Right lobe of liver (tissue), 6 donors: ENCODE measurements around the gene SLC24A3. TPM values are rescaled to one million over a fixed set of nuclear protein-coding genes. Genes with fewer than 3 reads are reported as not detected.

ENCODE experiments used
- ATAC-seq, 4 donors: fragments of 200-7000 bp; cut with Tn5 transposase; one replicate each; pipeline ENCODE4 v1.9.1; 2020; ENCODE audit warnings: mild to moderate bottlenecking in 4 of 4, moderate library complexity in 4 of 4
- DNase-seq, 3 donors: peaks; one replicate each; pipeline ENCODE4 v3.0.0-alpha.2; 2020
- H3K27ac ChIP-seq, 3 donors: fragments of 200-600 bp; one replicate each; pipeline ENCODE4 v1.8.0; 2022
- H3K27me3 ChIP-seq, 2 donors: fragments of 200-600 bp; one replicate each; pipeline ENCODE4 v1.8.0; 2022
- H3K36me3 ChIP-seq, 4 donors: fragments of 200-600 bp; sonication (generic) in 1 of 4; one replicate each; pipeline versions ENCODE4 v1.5.1 to v1.8.0; 2017 to 2022; ENCODE audit warnings: control low read depth in 1 of 4
- H3K4me1 ChIP-seq, 4 donors: fragments of 200-600 bp; sonication (generic) in 1 of 4; one replicate each; pipeline versions ENCODE4 v1.5.1 to v1.8.0; 2017 to 2022; ENCODE audit warnings: control low read depth in 1 of 4
- H3K4me3 ChIP-seq, 3 donors: fragments of 200-600 bp; one replicate each; pipeline ENCODE4 v1.8.0; 2022
- H3K9me3 ChIP-seq, 4 donors: fragments of 200-600 bp; sonication (generic) in 1 of 4; one replicate each; pipeline versions ENCODE4 v1.5.1 to v1.8.0; 2017 to 2022; ENCODE audit warnings: control low read depth in 1 of 4
- POLR2A ChIP-seq: fragments of 450-650 bp; IDR thresholded peaks from one replicate; pipeline ENCODE4 v1.6.1; 2017; ENCODE audit warnings: antibody characterized with exemption, mild to moderate bottlenecking
- WGBS: methylation state at CpG from one replicate; pipeline ENCODE4 v1.1.6; 2018; ENCODE audit warnings: low coverage, low lambda C conversion rate; ENCODE audit not compliant: insufficient coverage; ENCODE audit errors: missing lambda C conversion rate; 5-methylcytosine and 5-hydroxymethylcytosine counted together
- intact Hi-C, 2 donors: fragments of 100-400 bp; cut with DNase I; formaldehyde crosslinking; loops; one replicate each; pipeline versions ENCODE4 v1.11.2 to v1.14.1; 2022
- total RNA-seq, 6 experiments: library from RNA; depleted of rRNA in 2 of 6; stranded (reverse); fragments of >200 nt in 2 of 6; fragmentation: NEBNext Ultra II Directional in 3 of 6; extraction: Animal tissue kit (Norgen Biotek cat#: 25700) in 3 of 6; gene quantifications; one replicate each; pipeline versions ENCODE4 v1.1.0 to v1.2.4, GENCODE V29; 2016 to 2023
- TF ChIP-seq, protein P1 (sequence below), 4 donors: fragments of 200-600 bp in 3 of 4; fragments of 450-650 bp in 1 of 4; IDR thresholded peaks; one replicate each; pipeline versions ENCODE4 v1.5.1 to v1.8.0; 2016 to 2022; ENCODE audit warnings: antibody characterized with exemption in 4 of 4, mild to moderate bottlenecking in 2 of 4
- donor health status: DM: no; HTN: yes; CAD: no.
- donor health status: DM: no; HTN: no; CAD: no.
- donor health status: DM: no; HTN: no; CAD: no.
- donor health status: DM: no; HTN: yes; CAD: no.
- donor health status: DM: no; HTN: yes; CAD: no.

Gene SLC24A3
- total RNA-seq, 6 experiments from 2014 or later = 0.06 to 0.49 (median 0.27) TPM

DNA sequence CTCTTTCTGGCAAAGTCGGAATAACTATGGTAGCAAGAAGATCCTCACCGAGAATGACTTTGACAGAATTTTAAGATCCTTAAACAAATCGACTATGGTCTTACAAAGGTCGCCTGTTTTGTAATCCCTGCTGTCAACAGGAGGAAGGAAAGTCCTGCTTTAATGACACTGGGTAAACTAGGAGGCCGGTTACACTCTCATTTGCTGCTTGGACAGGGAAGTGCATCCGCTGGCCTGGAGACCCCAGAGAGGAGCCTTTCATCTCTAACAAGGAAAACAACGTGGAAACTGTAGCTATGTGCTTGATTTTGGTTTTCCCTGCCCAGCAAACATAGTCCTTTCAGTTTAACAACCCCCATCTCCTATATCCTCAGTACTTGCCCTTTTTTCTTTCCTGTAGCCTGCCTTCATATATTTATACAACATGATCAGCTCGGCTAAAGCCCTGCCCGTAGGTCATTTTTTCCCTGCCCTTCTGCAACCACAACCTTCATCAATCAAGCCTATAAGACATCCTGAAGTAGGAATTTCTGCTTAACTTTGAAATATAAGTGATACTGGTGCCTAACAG is 448.5 kb downstream of the SLC24A3 start:
- Histone ChIP-seq H3K4me1 (no peaks in the 10 kb centered on the region), H3K27me3 (no peaks in the 10 kb centered on the region), H3K27ac (no peak overlapping the region), H3K36me3 (no peaks in the 10 kb centered on the region), H3K4me3 (no peak overlapping the region), H3K9me3 (no peaks in the 10 kb centered on the region)
- no peak for TF ChIP-seq POLR2A
- TF ChIP-seq, protein P1, sequence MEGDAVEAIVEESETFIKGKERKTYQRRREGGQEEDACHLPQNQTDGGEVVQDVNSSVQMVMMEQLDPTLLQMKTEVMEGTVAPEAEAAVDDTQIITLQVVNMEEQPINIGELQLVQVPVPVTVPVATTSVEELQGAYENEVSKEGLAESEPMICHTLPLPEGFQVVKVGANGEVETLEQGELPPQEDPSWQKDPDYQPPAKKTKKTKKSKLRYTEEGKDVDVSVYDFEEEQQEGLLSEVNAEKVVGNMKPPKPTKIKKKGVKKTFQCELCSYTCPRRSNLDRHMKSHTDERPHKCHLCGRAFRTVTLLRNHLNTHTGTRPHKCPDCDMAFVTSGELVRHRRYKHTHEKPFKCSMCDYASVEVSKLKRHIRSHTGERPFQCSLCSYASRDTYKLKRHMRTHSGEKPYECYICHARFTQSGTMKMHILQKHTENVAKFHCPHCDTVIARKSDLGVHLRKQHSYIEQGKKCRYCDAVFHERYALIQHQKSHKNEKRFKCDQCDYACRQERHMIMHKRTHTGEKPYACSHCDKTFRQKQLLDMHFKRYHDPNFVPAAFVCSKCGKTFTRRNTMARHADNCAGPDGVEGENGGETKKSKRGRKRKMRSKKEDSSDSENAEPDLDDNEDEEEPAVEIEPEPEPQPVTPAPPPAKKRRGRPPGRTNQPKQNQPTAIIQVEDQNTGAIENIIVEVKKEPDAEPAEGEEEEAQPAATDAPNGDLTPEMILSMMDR (IDR thresholded peaks at IDR 0.05) = no peak
- ATAC-seq = peak in 2 of 4 donors; percentile 31 to 52
- DNase-seq = no peak
- WGBS = 35% methylated on average over 9 of the region's 9 CpGs
- intact Hi-C loops = no loop called here

DNA sequence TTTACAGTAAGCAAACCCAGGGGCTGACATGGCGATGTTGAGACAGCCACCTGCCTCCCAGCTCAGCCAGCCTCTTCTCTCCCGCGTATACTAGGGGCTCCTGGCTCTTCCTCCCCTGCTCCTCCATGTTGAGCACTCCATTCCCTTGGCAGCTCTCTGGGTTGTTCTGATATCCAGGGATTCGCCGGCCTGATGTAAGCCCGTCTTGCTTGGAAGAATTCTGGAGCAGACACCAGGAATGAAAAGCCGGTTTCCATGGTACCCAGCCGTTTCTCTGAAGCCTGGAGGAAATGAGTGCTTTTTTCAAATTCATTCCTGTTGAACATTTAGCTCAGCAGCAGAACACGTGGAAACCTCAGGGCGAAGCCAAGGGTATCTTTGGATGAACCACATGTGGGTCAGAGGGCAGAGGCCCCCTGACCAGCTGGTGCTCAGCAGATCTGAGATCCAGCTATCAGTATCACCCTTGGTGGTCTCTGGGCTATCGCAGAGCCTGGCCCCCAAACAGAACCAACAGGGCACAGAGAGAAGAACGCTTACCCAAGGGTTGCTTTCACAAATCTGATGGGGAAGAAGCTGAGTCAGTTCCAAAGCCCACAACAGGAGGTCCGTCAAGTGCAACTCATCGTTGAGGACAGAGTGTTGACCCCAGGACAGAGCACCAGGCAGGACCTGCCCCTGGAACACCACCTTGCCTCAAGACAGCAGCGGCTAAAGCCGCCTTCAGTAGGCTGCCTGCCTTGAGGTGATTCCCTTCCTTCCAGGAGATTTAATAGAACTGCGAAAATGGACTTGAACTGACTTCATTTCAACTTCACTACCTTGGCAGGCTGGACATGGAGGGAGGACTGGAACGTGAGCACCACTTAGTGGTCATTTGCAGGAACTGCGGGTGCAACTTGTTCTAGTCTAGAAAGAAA is 449.5 kb downstream of the SLC24A3 start:
- intact Hi-C loops = no loop called here
- WGBS = 27% methylated on average over 15 of the region's 19 CpGs
- TF ChIP-seq, protein P1 (IDR thresholded peaks at IDR 0.05) = peak; percentile 96 to 98 (median 98)
- no peak for TF ChIP-seq POLR2A
- Histone ChIP-seq H3K9me3 (no peaks in the 10 kb centered on the region), H3K4me1 (no peaks in the 10 kb centered on the region), H3K27ac (no peak overlapping the region), H3K27me3 (no peaks in the 10 kb centered on the region), H3K36me3 (no peaks in the 10 kb centered on the region), H3K4me3 (no peak overlapping the region)
- DNase-seq = peak in 2 of 3 donors; percentile 49 to 57
- ATAC-seq = peak; percentile 85 to 95 (median 89)

DNA sequence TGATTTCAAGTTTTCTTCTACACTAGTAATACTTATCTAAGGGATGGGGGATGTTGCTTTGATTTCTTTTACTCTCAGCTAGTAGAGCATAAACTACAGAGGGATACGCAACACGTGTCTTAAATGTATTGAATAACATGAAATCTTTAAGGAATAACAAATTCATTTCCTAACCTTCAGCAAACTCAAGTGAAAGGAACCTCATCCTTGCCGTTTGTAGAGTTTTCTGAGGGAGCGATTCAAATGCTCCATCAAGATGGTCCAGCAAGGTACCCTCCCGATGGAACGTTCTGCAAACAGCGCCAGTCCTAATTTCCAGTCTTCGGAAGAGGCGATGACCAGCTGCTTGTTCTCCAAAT is 450.2 kb downstream of the SLC24A3 start:
- ATAC-seq (no peak), DNase-seq (no peak)
- H3K36me3 ChIP-seq = no peaks in the 10 kb centered on the region
- intact Hi-C loops = no loop called here
- H3K4me1 ChIP-seq = no peaks in the 10 kb centered on the region
- H3K27me3 ChIP-seq = no peaks in the 10 kb centered on the region
- no peak overlapping the region for H3K4me3 ChIP-seq
- H3K27ac ChIP-seq = no peak overlapping the region
- no peaks in the 10 kb centered on the region for H3K9me3 ChIP-seq
- TF ChIP-seq, protein P1 (IDR thresholded peaks at IDR 0.05) = peak in 1 of 4 donors; percentile 2
- no peak for TF ChIP-seq POLR2A
- WGBS = 31% methylated on average over 9 of the region's 9 CpGs

DNA sequence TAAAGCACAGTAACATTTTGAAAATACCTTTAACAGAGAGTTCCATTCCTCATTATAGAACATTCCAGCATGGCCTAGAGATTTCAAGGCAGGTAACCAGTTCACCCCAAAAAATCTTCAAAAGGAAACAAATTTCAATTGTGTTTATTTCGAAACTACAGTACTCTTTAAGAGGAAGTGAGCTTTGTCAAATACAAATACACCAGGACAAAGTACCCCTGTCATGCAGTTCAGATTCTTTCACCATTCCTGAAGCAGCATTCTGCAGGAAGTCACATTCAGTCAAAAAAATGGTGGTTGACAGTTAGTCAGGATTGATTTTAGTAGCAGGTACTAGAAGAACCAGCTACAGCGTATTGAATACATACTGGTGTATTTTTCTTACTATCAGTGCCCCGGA is 456.0 kb downstream of the SLC24A3 start:
- H3K4me3 ChIP-seq = no peak overlapping the region
- ATAC-seq = no peak
- intact Hi-C loops = no loop called here
- H3K9me3 ChIP-seq = no peaks in the 10 kb centered on the region
- H3K4me1 ChIP-seq = no peaks in the 10 kb centered on the region
- no peak for DNase-seq
- H3K27ac ChIP-seq = no peak overlapping the region
- H3K27me3 ChIP-seq = no peaks in the 10 kb centered on the region
- WGBS = 69% methylated on average over 2 of the region's 3 CpGs
- no peaks in the 10 kb centered on the region for H3K36me3 ChIP-seq
- TF ChIP-seq POLR2A = no peak

DNA sequence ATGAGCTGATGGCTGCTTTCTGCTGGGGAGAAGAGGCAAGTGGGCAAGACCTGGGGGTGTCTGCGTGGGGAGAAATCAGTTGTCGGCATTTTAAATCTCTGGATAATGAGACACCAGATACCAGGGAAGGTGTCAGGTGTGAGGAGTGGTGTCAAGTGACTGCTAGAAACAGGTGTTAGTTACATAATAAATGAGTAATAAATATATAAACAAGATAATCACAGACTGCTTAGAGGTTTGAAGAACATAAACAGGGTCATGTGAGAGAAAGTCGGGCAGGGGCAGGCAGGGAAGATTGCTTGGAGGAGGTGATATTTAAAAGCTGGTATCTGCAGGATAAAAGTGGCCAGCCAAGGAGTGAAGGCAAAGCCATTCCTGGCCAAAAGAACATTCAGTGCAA is 458.4 kb downstream of the SLC24A3 start:
- H3K36me3 ChIP-seq = no peaks in the 10 kb centered on the region
- 78% methylated on average over 3 of the region's 3 CpGs for WGBS
- ATAC-seq = no peak
- TF ChIP-seq, protein P1 (IDR thresholded peaks at IDR 0.05) = no peak
- TF ChIP-seq POLR2A = no peak
- no peaks in the 10 kb centered on the region for H3K27me3 ChIP-seq
- no peaks in the 10 kb centered on the region for H3K4me1 ChIP-seq
- no peaks in the 10 kb centered on the region for H3K9me3 ChIP-seq
- intact Hi-C loops = no loop called here
- H3K27ac ChIP-seq = no peak overlapping the region
- H3K4me3 ChIP-seq = no peak overlapping the region
- DNase-seq = no peak
